CD4-positive, alpha-beta T cell (primary cell): ENCODE results near the gene NR0B2. TPM values are rescaled to one million over a fixed set of nuclear protein-coding genes. Genes with fewer than 3 reads are reported as not detected.

Source experiments
- ATAC-seq: fragments of 200-7000 bp; cut with Tn5 transposase; one replicate; pipeline ENCODE4 v1.10.0; 2022; ENCODE audit warnings: mild to moderate bottlenecking; ENCODE audit not compliant: poor library complexity
- CTCF ChIA-PET: fragments of 350-600 bp; sonication (Branson Sonifier 250); formaldehyde crosslinking; loops from one replicate; lab custom pipeline; 2021; ENCODE audit warnings: antibody characterized with exemption, inconsistent platforms; lab: Charles Lee
- POLR2A ChIA-PET: fragments of 350-600 bp; sonication (Branson Sonifier 250); formaldehyde crosslinking; loops from one replicate; lab custom pipeline; 2021; ENCODE audit warnings: antibody characterized with exemption, inconsistent platforms; lab: Charles Lee
- DNase-seq, 14 experiments: peaks; one replicate each; pipeline ENCODE4 v3.0.0-alpha.2; 2013 to 2020; ENCODE audit warnings: mixed read lengths in 2 of 14
- H3K27ac ChIP-seq, 2 donors: one replicate each; pipeline versions ENCODE4 v1.5.1 to v1.7.0; 2013; ENCODE audit warnings: low read length in 2 of 2, low read depth in 1 of 2, mild to moderate bottlenecking in 1 of 2
- H3K27me3 ChIP-seq, 2 experiments: 1 replicate in 1 of 2; 2 replicates in 1 of 2; pipeline versions ENCODE4 v1.6.1 to v1.7.0; 2013; ENCODE audit warnings: low read length in 2 of 2, control low read depth in 1 of 2, mild to moderate bottlenecking in 1 of 2, moderate library complexity in 1 of 2; ENCODE audit not compliant: insufficient read depth in 2 of 2, control insufficient read depth in 1 of 2
- H3K36me3 ChIP-seq: one replicate; pipeline ENCODE4 v1.6.1; 2013; ENCODE audit warnings: low read length, control low read depth; ENCODE audit not compliant: insufficient read depth
- H3K4me1 ChIP-seq: one replicate; pipeline ENCODE4 v1.6.1; 2013; ENCODE audit warnings: low read length, control low read depth; ENCODE audit not compliant: insufficient read depth
- H3K4me3 ChIP-seq: one replicate; pipeline ENCODE4 v1.5.1; 2013; ENCODE audit warnings: mild to moderate bottlenecking, low read length, moderate library complexity
- H3K9me3 ChIP-seq, 2 experiments: 1 replicate in 1 of 2; 2 replicates in 1 of 2; pipeline versions ENCODE4 v1.6.1 to v1.7.0; 2013; ENCODE audit warnings: low read length in 2 of 2, mild to moderate bottlenecking in 2 of 2, control low read depth in 1 of 2, moderate library complexity in 1 of 2; ENCODE audit not compliant: control insufficient read depth in 1 of 2, insufficient read depth in 1 of 2
- H3K27ac Mint-ChIP-seq: one replicate; pipeline ENCODE4 v1.8.0; 2020; ENCODE audit warnings: mixed read lengths
- H3K27me3 Mint-ChIP-seq: one replicate; pipeline ENCODE4 v1.8.0; 2021; ENCODE audit warnings: mixed read lengths
- H3K36me3 Mint-ChIP-seq: one replicate; pipeline ENCODE4 v1.8.0; 2021; ENCODE audit warnings: low read depth, mixed read lengths
- H3K4me1 Mint-ChIP-seq: one replicate; pipeline ENCODE4 v1.8.0; 2021; ENCODE audit warnings: low read depth, mixed read lengths
- H3K4me3 Mint-ChIP-seq: one replicate; pipeline ENCODE4 v1.8.0; 2020; ENCODE audit warnings: mild to moderate bottlenecking, mixed read lengths
- H3K9me3 Mint-ChIP-seq: one replicate; pipeline ENCODE4 v1.8.0; 2020; ENCODE audit warnings: mixed read lengths
- intact Hi-C, 2 experiments: fragments of 100-400 bp; cut with DNase I in 1 of 2; cut with micrococcal nuclease in 1 of 2; formaldehyde crosslinking; loops; one replicate each; pipeline versions ENCODE4 v1.15.1 to v1.9.0; 2023 to 2025; cut with DNase I, micrococcal nuclease
- total RNA-seq, 174 experiments: library from RNA in 2 of 174; stranded (reverse) in 2 of 174; gene quantifications; one replicate each; pipeline ENCODE4 v1.2.3 and lab custom pipeline; 2021 to 2026
- TF ChIP-seq, protein P1 (sequence below): fragments of 200-600 bp; IDR thresholded peaks from one replicate; pipeline ENCODE4 v1.8.0; 2022; ENCODE audit warnings: antibody characterized with exemption, mild to moderate bottlenecking

Gene NR0B2
- total RNA-seq, 2 experiments from 2014 or later: not detected

DNA sequence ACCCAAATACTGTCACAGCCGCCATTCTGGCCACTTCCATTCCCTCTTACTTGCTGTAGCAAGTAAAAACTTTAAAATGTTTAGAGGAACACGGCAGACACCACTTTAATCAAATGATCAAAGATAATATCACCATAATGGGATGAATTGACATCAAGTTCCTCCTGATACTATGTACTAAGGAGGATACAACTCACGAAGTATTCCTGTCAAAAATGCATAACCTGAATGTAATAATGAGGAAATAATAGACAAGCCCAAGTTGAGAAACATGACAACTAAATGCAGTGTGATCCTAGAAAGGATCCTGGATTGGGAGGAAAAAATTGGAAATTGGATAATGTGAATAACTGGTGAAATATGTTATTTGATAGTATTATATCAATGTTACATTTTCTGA lies 42.5 kb upstream of the NR0B2 start:
- ChIA-PET POLR2A (no interaction called here), CTCF (interaction anchor here (0.6 kb wide), 1 partner anchor 715 kb away, joined by 3 read pairs; no protein-coding TSS in a partner anchor)
- no peaks in the 10 kb centered on the region for H3K9me3 Mint-ChIP-seq
- peaks cover 7% of the 10 kb centered on the region for H3K4me1 Mint-ChIP-seq
- H3K4me3 ChIP-seq: no peak overlapping the region
- no peak for ATAC-seq
- H3K27ac Mint-ChIP-seq: no peak overlapping the region
- H3K27me3 Mint-ChIP-seq: peaks cover 8% of the 10 kb centered on the region
- H3K27ac ChIP-seq: no peak overlapping the region
- DNase-seq: no peak
- TF ChIP-seq, protein P1, sequence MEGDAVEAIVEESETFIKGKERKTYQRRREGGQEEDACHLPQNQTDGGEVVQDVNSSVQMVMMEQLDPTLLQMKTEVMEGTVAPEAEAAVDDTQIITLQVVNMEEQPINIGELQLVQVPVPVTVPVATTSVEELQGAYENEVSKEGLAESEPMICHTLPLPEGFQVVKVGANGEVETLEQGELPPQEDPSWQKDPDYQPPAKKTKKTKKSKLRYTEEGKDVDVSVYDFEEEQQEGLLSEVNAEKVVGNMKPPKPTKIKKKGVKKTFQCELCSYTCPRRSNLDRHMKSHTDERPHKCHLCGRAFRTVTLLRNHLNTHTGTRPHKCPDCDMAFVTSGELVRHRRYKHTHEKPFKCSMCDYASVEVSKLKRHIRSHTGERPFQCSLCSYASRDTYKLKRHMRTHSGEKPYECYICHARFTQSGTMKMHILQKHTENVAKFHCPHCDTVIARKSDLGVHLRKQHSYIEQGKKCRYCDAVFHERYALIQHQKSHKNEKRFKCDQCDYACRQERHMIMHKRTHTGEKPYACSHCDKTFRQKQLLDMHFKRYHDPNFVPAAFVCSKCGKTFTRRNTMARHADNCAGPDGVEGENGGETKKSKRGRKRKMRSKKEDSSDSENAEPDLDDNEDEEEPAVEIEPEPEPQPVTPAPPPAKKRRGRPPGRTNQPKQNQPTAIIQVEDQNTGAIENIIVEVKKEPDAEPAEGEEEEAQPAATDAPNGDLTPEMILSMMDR: no peak
- H3K4me1 ChIP-seq: peaks cover 18% of the 10 kb centered on the region
- intact Hi-C loops: no loop called here
- H3K4me3 Mint-ChIP-seq: no peak overlapping the region
- peaks cover 8% of the 10 kb centered on the region for H3K36me3 Mint-ChIP-seq
- peaks cover 2% of the 10 kb centered on the region for H3K36me3 ChIP-seq
- H3K9me3 ChIP-seq: no peaks in the 10 kb centered on the region
- peaks cover 6 to 8% of the 10 kb centered on the region in 2 experiments for H3K27me3 ChIP-seq

DNA sequence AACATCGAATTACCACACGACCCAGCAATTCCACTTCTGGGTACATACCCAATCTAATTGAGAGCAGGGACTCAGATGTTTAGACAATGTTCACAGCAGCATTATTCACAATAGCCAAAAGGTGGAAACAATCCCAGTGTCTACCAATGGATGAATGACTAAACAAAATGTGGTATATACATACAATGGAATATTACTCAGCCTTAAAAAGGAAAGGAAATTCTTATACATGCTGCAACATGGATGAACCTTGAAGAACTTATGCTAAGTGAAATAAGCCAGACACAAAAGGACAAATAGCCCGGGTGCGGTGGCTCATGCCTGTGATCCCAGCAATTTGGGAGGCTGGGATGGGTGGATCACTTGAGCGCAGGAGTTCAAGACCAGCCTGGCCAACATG lies 39.6 kb upstream of the NR0B2 start:
- Histone ChIP-seq H3K27ac (no peak overlapping the region), H3K9me3 (no peaks in the 10 kb centered on the region), H3K36me3 (peaks cover 5% of the 10 kb centered on the region), H3K4me1 (no peaks in the 10 kb centered on the region), H3K4me3 (no peak overlapping the region), H3K27me3 (peaks cover 0 to 2% of the 10 kb centered on the region in 2 experiments)
- ChIA-PET POLR2A (no interaction called here), CTCF (no interaction called here)
- H3K4me3 Mint-ChIP-seq: no peak overlapping the region
- DNase-seq (no peak), ATAC-seq (no peak)
- no peak overlapping the region for H3K27ac Mint-ChIP-seq
- H3K27me3 Mint-ChIP-seq: peaks cover 4% of the 10 kb centered on the region
- no peaks in the 10 kb centered on the region for H3K4me1 Mint-ChIP-seq
- H3K9me3 Mint-ChIP-seq: no peaks in the 10 kb centered on the region
- peaks cover 14% of the 10 kb centered on the region for H3K36me3 Mint-ChIP-seq
- TF ChIP-seq, protein P1: no peak
- intact Hi-C loops: no loop called here

DNA sequence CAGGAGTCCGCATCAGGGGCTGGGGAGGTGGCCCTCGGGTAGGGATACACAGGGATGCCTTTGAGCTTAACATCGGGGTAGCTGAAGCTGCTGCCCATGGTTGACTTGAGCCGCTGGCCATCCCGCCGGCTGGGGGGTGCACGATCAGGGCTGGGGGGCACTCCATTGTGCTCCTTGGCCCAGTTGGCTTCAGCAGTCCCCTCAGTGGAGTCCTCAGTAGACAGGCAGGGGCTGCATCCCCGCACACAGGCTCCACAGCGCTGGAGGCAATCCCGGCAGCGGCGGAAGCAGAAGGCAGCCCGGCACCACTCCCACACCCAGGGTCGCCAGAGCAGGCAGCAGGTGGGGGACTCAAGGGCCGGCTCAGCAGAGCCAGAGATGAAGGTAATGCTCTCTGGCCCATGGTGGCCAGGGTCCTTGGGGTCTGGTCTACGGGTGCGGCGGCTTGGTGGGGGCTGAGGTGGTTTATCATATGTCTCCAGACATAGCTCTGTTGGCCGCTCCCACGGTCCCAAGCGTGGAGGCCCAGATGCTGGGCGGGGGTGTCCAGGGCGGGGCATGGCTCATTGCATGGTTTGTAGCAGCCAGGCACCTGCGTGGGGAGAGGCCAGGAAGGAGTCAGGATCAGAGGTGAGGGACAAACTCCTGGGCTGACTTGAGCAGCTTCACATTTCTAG lies 38.2 kb upstream of the NR0B2 start:
- ChIA-PET POLR2A (no interaction called here), CTCF (no interaction called here)
- peaks cover 17% of the 10 kb centered on the region for H3K36me3 Mint-ChIP-seq
- intact Hi-C loops: no loop called here
- no peak overlapping the region for H3K27ac Mint-ChIP-seq
- TF ChIP-seq, protein P1: no peak
- Histone ChIP-seq H3K27ac (no peak overlapping the region), H3K4me1 (no peaks in the 10 kb centered on the region), H3K9me3 (no peaks in the 10 kb centered on the region), H3K36me3 (peaks cover 5% of the 10 kb centered on the region), H3K4me3 (no peak overlapping the region), H3K27me3 (no peaks in the 10 kb centered on the region)
- ATAC-seq: no peak
- H3K4me1 Mint-ChIP-seq: no peaks in the 10 kb centered on the region
- no peak overlapping the region for H3K4me3 Mint-ChIP-seq
- no peaks in the 10 kb centered on the region for H3K27me3 Mint-ChIP-seq
- DNase-seq: no peak
- no peaks in the 10 kb centered on the region for H3K9me3 Mint-ChIP-seq
